Subcutaneous adipose tissue (tissue), 4 donors: ENCODE results near the gene TJP3. TPM values are rescaled to one million over a fixed set of nuclear protein-coding genes. Genes with fewer than 3 reads are reported as not detected.

ENCODE experiments used
- CTCF ChIP-seq: fragments of 450-650 bp; IDR thresholded peaks from one replicate; pipeline ENCODE4 v1.5.1; 2016; ENCODE audit warnings: low read depth, mild to moderate bottlenecking, control low read depth, antibody characterized with exemption, moderate library complexity
- total RNA-seq, 4 donors: library from RNA; depleted of rRNA; stranded (reverse); fragments of >200 nt; gene quantifications; one replicate each; pipeline ENCODE4 v1.1.0, GENCODE V29; 2016

TJP3 gene
- total RNA-seq, 4 donors from 2014 or later: 0.22 TPM; not detected in 3

- TF ChIP-seq CTCF: no peak
Observed at GRCh38 chr19:3664879-3665642, 43.1 kb upstream of the TJP3 start.

GRCh38 chr19:3665681-3666544 is 42.3 kb upstream of the TJP3 start:
- TF ChIP-seq CTCF: no peak

- no peak for TF ChIP-seq CTCF
Observed at GRCh38 chr19:3667037-3667638, 41.0 kb upstream of the TJP3 start.

GRCh38 chr19:3667766-3668165 is 40.4 kb upstream of the TJP3 start:
- TF ChIP-seq CTCF: no peak

- no peak for TF ChIP-seq CTCF
Observed at GRCh38 chr19:3668331-3669081, 39.7 kb upstream of the TJP3 start.

- TF ChIP-seq CTCF: no peak
Observed at GRCh38 chr19:3669082-3669946, 38.9 kb upstream of the TJP3 start.
